HG03469 (cell line): ENCODE data around the gene RIN2.

Experiments used
- ATAC-seq: cut with Tn5 transposase; IDR thresholded peaks from one replicate; pipeline ENCODE4 v1.9.1; 2021; ENCODE audit warnings: mild to moderate bottlenecking, moderate library complexity, moderate number of reproducible peaks; ENCODE audit not compliant: unreplicated experiment

The RIN2 gene

GRCh38 chr20:19764207-19764606, 6.1 kb downstream of the RIN2 start:
- no peak for ATAC-seq

DNA sequence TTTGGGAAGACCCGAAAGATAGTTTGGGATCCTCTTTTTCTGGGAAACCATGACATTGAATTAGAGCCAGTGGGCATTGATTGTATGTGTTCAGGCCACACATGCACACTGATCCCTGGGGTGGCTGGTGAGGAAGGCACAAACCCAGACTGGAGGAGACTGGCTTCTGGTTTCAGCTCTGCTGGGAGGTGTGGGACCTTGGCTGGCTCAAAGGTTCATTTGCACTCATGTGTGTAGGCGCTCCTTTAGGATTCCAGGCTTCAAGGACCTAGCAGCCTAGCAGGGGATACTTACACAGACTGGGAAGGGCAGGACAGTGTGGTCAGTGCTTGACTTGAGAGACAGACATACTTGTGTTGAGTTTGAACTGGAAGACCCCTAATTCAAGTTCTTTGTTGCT, 7.2 kb downstream of the RIN2 start:
- no peak for ATAC-seq

DNA sequence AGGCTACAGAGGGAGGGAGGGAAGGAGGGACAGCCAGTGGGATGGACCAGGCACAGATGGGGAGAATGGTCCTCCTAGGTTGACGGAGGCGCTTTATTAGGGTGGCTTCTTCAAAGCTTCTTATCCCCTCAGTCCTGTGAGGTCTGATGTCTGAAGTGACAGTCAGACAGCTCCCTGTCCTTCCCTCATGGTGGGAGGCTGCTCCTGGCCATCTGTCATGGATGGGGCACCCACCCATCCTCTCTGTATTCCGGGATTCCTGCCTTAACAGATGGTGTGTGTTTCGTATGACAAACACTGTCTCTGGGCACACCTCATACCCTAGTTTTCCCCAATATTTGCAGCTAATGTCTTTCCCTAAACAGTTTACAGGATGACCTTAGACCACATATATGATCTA, 7.9 kb downstream of the RIN2 start:
- ATAC-seq, result no peak

DNA sequence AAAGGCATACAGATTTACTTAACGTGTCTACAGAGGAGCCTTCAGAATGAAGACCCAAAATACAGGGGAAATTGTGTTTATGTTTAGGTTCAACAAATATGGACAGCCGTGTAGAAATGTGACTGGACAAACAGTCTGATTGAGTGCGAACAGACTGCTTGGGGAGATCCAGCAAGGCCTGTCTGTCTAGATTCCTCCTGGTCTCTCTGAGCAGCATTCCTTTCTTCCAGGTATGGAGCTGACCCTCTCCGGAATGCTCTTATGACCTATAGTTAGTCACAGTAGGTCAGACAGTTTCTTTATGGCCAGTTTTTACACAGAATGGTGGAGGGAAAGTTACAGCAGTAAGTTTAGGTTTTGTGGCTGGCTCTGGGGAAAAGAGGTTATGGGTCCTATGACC, 9.0 kb downstream of the RIN2 start:
- no peak for ATAC-seq

DNA sequence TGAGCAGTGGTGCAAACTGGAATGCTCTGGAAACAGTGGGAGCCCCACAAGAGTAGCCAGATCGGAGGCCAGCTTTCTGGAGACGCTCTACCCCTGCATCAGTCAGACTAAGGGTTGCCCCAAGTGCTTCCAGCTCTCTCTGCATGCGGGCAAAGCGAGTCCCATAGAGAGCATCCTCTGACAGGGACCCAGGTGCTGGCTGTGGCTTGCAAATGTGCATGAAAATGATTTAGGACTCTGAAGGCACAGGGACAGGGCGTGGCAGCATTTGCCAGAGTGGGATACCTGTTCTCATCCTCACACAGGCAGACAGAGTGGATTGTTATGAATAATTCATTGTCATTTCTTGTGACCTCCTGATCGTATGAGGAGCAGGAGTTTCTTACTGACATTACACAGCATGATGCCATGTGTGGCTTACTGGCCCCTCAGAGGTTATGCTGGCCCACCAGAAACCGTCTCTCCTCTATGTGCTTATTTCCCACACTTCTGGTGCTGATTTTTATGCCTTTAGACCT, 10.3 kb downstream of the RIN2 start:
- ATAC-seq, result no peak

DNA sequence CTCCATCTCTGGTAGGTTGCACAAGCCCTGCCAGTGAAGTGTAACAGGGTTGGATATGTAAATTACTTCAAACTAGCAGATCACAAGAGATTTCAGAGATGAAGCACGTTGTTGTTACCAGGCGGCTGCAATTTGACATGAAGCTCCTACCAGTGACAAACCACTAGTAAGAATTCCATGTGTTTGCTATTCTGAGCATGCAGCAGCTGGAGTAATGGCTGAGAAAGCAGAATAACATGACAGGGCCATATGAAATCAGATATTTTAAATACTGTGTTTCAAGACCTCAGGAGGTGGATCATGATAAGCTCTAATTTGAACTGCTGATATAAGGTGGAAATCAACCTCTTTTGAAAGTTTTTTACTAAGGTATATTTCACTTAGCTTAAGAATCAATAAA, 11.4 kb downstream of the RIN2 start:
- ATAC-seq, result no peak

- no peak for ATAC-seq
Measured at GRCh38 chr20:19770375-19770774, 12.3 kb downstream of the RIN2 start.

GRCh38 chr20:19771031-19771430, 13.0 kb downstream of the RIN2 start:
- ATAC-seq, result no peak

GRCh38 chr20:19773471-19773870, 15.4 kb downstream of the RIN2 start:
- no peak for ATAC-seq

GRCh38 chr20:19774135-19774933, 16.3 kb downstream of the RIN2 start:
- no peak for ATAC-seq

DNA sequence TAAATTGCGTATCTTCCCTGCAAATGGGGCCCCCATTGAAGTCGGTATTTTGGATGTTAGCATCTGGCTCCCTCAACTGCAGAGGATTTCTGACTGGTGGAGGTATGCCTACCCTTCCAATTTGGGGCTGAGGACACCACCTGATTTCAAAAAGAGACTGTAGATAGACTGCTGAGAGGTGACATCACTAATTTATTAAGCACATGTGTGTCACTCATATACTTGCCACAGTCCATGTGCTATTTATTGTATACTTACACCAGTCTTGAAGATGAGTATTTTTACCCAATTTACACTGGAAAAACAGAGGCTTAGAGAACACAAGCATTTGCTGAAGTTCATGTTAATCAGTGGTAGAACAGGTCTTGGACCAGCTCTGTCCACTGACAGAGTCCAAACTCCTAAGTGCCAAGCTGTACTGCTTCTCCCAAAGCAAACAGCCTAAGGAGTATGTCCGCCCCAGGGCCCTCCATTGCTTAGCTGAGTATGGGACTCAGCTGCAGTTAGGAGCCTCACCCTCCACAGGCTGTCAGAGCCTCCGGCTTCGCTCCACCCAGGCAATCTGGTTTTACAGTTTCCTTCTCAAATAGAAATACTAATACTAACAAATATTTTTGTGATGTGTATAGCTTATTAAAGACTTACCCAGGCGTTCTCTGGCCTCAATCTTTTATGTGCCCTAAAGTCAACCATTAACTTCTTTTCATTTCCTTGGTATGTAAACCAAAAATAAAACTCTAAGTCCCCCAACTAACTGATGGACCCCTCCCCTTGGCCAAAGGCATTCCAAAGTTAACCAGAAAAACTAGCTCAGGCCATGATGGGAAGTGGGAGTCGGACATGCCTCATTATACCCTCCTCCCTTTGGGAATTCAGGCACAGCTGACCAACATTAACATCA, 17.5 kb downstream of the RIN2 start:
- ATAC-seq, result no peak

GRCh38 chr20:19777315-19777714, 19.3 kb downstream of the RIN2 start:
- ATAC-seq, result no peak

- no peak for ATAC-seq
Measured at GRCh38 chr20:19777981-19778380, 19.9 kb downstream of the RIN2 start.

DNA sequence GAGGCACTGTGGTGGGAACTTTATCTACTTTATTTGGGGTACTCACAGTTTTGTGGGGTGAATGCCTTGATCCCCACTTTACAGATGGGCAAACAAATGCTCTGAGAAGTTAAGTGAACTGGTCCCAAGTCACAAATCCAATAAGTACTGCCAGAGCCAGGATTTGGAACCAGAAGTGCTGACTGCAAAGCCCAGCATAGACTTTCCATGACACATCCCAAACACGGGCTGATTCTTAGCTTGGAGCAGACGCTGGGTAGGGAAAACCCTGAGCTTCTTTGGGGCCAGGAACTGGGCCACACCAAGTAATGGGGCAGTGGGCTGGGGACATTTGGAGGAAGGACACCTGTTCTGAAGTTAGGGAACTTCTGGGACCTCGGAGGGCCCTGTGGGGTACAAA, 20.3 kb downstream of the RIN2 start:
- ATAC-seq, result no peak

DNA sequence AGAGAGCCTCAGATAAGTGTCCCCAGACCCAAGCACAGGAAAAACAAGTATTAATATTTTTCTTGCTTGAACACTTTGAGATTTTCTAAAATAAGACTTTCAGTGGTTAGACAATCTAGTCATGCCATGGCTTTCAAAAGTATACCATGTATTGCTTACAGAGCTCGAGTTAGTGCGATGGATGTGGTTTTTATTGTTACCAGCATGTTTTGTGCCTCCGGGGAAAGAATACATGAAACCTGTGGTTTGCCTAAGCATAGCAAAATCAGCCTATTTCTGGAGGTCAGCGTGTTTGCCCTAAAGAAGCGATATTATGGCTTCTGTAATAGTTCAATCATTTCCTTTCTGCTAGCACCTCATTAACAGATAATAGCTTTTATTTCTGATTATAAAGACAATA, 21.6 kb downstream of the RIN2 start:
- ATAC-seq, result no peak

- ATAC-seq, result no peak
Measured at GRCh38 chr20:19780261-19780660, 22.2 kb downstream of the RIN2 start.

GRCh38 chr20:19781235-19781634, 23.2 kb downstream of the RIN2 start:
- ATAC-seq, result no peak

DNA sequence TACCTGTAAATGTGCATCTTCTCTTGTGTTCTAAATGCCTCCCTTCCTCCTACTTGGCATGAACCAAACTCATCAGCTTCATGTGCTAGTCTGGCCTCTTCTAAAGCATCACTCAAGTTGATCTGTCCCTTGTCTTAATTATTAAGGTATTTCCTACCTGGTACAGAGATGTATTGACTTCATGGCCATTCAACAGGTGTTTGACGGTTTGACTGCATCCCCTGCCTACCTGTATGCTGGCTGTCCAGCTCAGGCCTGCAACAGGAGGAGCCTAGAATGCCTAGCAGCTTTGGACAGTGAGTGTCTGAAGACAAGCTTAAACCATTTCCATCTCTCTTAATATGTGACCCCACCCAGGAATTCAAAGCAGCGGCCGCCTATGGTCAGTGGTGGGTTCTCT, 24.6 kb downstream of the RIN2 start:
- ATAC-seq, result no peak

DNA sequence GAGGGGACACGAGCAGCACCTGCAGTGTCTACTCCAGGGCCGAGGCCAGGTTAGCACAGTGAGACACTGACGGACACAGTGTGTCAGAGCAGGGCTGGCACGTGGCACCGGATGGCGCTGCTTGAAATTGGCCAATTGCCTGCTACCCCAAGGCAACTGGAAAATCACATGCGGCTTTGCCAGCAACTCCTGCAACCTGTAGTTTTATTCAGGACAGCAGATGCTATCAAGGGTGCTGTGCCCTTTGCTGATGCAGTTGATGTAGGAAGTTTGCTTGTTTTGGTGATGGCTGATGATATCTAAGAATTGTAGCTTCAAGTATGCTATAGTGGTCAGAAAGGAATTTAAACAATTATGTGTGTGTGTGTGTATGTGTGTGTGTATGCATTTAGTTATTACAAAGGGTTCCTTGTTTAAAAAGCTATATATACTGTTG, 25.9 kb downstream of the RIN2 start:
- no peak for ATAC-seq

GRCh38 chr20:19784511-19785172, 26.6 kb downstream of the RIN2 start:
- ATAC-seq, result no peak
